ENCODE measurements around the gene CTSS.
A peak's percentile ranks its signal among the peaks of the same experiment; 100 is the strongest.

DNA sequence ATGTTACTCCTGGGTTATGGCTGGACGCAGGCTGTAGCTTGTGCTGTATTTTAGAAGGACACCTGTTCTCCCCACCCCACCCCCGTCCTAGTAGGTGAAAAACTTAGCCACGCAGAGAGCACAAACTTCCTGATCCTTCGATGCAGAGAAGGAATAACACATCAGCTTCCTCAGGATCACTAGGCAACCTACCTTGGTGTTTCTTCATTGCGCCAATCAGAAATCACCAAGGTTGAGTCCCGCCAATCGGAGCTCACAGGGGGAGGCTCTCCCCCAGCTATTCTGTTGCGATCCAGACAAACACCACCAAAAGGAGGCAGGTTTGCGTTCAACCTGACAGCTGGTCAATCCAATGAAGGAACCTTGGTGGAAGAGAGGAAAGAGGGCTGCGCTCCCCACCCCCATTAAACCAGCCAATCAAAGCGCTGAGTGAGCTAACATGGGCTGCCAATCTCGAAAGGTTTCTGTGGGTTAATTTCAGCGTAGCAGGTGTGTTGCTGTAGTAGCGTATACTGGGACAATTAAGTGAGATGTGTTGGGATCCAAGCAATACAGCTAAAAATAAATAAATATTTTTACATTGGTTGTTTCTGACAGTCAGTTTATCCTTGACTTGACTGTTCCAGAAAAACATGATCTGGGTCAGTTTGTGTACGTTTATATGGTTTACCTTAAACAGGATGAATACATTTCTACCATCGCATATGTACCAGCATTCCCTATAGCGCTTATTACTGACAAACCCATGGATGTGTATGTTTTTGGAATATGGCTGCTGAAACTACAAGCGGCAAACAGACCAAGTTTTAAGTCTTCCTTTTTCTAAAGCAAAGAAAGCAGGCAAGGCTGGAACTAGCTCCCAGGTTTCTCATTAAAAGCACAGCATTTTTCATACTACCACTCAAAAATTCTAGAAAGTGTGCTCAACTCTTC is 68.3 kb downstream of the CTSS start, which contains the start of gene GOLPH3L:
- TF ChIP-seq, protein P1, sequence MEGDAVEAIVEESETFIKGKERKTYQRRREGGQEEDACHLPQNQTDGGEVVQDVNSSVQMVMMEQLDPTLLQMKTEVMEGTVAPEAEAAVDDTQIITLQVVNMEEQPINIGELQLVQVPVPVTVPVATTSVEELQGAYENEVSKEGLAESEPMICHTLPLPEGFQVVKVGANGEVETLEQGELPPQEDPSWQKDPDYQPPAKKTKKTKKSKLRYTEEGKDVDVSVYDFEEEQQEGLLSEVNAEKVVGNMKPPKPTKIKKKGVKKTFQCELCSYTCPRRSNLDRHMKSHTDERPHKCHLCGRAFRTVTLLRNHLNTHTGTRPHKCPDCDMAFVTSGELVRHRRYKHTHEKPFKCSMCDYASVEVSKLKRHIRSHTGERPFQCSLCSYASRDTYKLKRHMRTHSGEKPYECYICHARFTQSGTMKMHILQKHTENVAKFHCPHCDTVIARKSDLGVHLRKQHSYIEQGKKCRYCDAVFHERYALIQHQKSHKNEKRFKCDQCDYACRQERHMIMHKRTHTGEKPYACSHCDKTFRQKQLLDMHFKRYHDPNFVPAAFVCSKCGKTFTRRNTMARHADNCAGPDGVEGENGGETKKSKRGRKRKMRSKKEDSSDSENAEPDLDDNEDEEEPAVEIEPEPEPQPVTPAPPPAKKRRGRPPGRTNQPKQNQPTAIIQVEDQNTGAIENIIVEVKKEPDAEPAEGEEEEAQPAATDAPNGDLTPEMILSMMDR (IDR thresholded peaks at IDR 0.05), result peak in 5 of 12 donors; percentile 18 to 52 (median 34)
- TF ChIP-seq POLR2A (IDR thresholded peaks at IDR 0.05), result peak in 1 of 2 donors; percentile 54
